ENCODE measurements around the gene PAPPA. TPM values are rescaled to one million over a fixed set of nuclear protein-coding genes. Genes with fewer than 3 reads are reported as not detected.
A peak's percentile ranks its signal among the peaks of the same experiment; 100 is the strongest.

PAPPA gene
- total RNA-seq, 2 donors from 2014 or later: 0.09 TPM

GRCh38 chr9:116335392-116335791 lies 181.8 kb downstream of the PAPPA start:
- peaks cover 84% of the 10 kb centered on the region for H3K27me3 Mint-ChIP-seq (ENCODE audit: insufficient read depth)
- TF ChIP-seq CTCF (conservative IDR thresholded peaks at IDR 0.05): no peak
- H3K9me3 Mint-ChIP-seq: no peaks in the 10 kb centered on the region
- Histone ChIP-seq H3K4me1 (ENCODE audit: control insufficient read depth, insufficient read depth, low read length) (no peaks in the 10 kb centered on the region), H3K4me3 (ENCODE audit: low read length) (no peak overlapping the region), H3K9ac (ENCODE audit: extremely low read depth, low read length, poor library complexity, severe bottlenecking) (no peak overlapping the region), H3K9me3 (ENCODE audit: control insufficient read depth, low read length) (no peaks in the 10 kb centered on the region), H3K27ac (ENCODE audit: low read depth, low read length) (no peak overlapping the region), H3K36me3 (ENCODE audit: control insufficient read depth, insufficient read depth, low read length) (no peaks in the 10 kb centered on the region), H3K27me3 (ENCODE audit: control insufficient read depth, insufficient read depth, low read length, poor library complexity, severe bottlenecking) (peaks cover 68% of the 10 kb centered on the region)
- no peak overlapping the region for H3K27ac Mint-ChIP-seq
- no peak for DNase-seq
- H3K36me3 Mint-ChIP-seq (ENCODE audit: low read depth): no peaks in the 10 kb centered on the region
- 82 to 89% methylated on average over 4 of the region's 4 CpGs for WGBS, 2 experiments (ENCODE audit: insufficient coverage in 1 of 2, insufficient read length in 1 of 2)
- H3K4me3 Mint-ChIP-seq: no peak overlapping the region
- peaks cover 47% of the 10 kb centered on the region for H3K4me1 Mint-ChIP-seq

- DNase-seq: no peak
- Mint-ChIP-seq H3K4me1 (peaks cover 40% of the 10 kb centered on the region), H3K9me3 (no peaks in the 10 kb centered on the region), H3K4me3 (no peak overlapping the region), H3K27me3 (ENCODE audit: insufficient read depth) (peaks cover 91% of the 10 kb centered on the region), H3K27ac (no peak overlapping the region), H3K36me3 (ENCODE audit: low read depth) (no peaks in the 10 kb centered on the region)
- Histone ChIP-seq H3K27ac (ENCODE audit: low read depth, low read length) (no peak overlapping the region), H3K9ac (ENCODE audit: extremely low read depth, low read length, poor library complexity, severe bottlenecking) (no peak overlapping the region), H3K27me3 (ENCODE audit: control insufficient read depth, insufficient read depth, low read length, poor library complexity, severe bottlenecking) (peaks cover 68% of the 10 kb centered on the region), H3K4me1 (ENCODE audit: control insufficient read depth, insufficient read depth, low read length) (no peaks in the 10 kb centered on the region), H3K9me3 (ENCODE audit: control insufficient read depth, low read length) (no peaks in the 10 kb centered on the region), H3K36me3 (ENCODE audit: control insufficient read depth, insufficient read depth, low read length) (no peaks in the 10 kb centered on the region), H3K4me3 (ENCODE audit: low read length) (no peak overlapping the region)
- no peak for TF ChIP-seq CTCF (conservative IDR thresholded peaks at IDR 0.05)
- WGBS, 2 experiments (ENCODE audit: insufficient coverage in 1 of 2, insufficient read length in 1 of 2): 83 to 89% methylated on average over 4 to 7 of the region's 7 CpGs
These were observed 182.7 kb downstream of the PAPPA start for GRCh38 chr9:116336133-116336862.

- DNase-seq: peak; percentile 81
These were observed 183.4 kb downstream of the PAPPA start for GRCh38 chr9:116337015-116337414.

More at GRCh38 chr9:116337015-116337414, 183.4 kb downstream of the PAPPA start:
- Mint-ChIP-seq H3K27me3 (ENCODE audit: insufficient read depth) (peaks cover 88% of the 10 kb centered on the region), H3K27ac (no peak overlapping the region), H3K36me3 (ENCODE audit: low read depth) (no peaks in the 10 kb centered on the region), H3K4me3 (no peak overlapping the region), H3K9me3 (no peaks in the 10 kb centered on the region), H3K4me1 (peaks cover 32% of the 10 kb centered on the region)
- Histone ChIP-seq H3K4me3 (ENCODE audit: low read length) (no peak overlapping the region), H3K36me3 (ENCODE audit: control insufficient read depth, insufficient read depth, low read length) (no peaks in the 10 kb centered on the region), H3K9me3 (ENCODE audit: control insufficient read depth, low read length) (no peaks in the 10 kb centered on the region), H3K27ac (ENCODE audit: low read depth, low read length) (no peak overlapping the region), H3K27me3 (ENCODE audit: control insufficient read depth, insufficient read depth, low read length, poor library complexity, severe bottlenecking) (peaks cover 67% of the 10 kb centered on the region), H3K9ac (ENCODE audit: extremely low read depth, low read length, poor library complexity, severe bottlenecking) (no peak overlapping the region), H3K4me1 (ENCODE audit: control insufficient read depth, insufficient read depth, low read length) (no peaks in the 10 kb centered on the region)
- 25 to 47% methylated on average over 2 of the region's 2 CpGs for whole genome bisulfite sequencing, 2 experiments (ENCODE audit: insufficient coverage in 1 of 2, insufficient read length in 1 of 2)
- no peak for TF ChIP-seq CTCF (conservative IDR thresholded peaks at IDR 0.05)
